ENCODE data around the gene ANXA6.

- no peak for TF ChIP-seq CTCF (IDR thresholded peaks at IDR 0.05)
- TF ChIP-seq POLR2A (IDR thresholded peaks at IDR 0.05) = no peak
Observed at GRCh38 chr5:151151263-151151660, 6.3 kb downstream of the ANXA6 start.

All from esophagus squamous epithelium (tissue), 4 donors.